GM21390 (cell line): ENCODE measurements around the gene KYNU.
A peak's percentile ranks its signal among the peaks of the same experiment; 100 is the strongest.

Source experiments
- ATAC-seq: cut with Tn5 transposase; IDR thresholded peaks from one replicate; pipeline ENCODE4 v1.9.1; 2021; ENCODE audit not compliant: unreplicated experiment

Gene KYNU

DNA sequence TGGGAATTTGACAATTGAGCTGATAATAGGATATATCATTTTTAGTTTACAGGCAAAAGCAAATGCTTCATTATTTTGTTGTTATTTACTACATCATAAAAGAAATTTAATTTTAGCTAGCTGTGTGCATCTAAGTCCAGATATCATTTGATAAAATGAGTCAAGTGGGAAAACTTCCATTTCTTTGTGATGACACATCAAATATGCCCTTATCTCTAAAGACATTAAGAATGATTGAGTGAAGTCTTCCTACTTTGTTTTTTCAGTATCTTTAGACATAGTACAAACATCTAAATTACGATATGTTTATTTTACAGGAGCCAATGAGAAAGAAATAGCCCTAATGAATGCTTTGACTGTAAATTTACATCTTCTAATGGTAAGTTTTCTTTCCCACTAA lies 77.0 kb downstream of the KYNU start:
- ATAC-seq = no peak

DNA sequence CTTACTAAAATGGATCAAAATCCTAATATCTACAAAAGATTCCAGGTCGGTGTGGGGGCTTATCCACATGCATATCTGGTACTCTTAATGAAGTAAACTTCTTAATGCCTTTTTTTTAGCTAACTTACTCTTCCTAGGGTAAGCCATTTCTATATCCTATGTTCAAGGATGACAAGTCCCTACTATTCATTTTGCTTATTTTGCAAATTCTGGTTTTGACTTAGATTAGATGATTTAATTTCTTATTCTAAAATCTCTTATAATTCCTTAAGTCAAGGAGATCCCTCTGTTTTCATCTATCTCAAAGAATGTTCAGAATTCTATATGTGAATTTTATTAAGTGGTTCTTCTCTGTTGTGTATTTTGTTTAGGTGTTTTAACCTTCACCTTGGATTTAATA lies 79.7 kb downstream of the KYNU start:
- ATAC-seq = no peak

DNA sequence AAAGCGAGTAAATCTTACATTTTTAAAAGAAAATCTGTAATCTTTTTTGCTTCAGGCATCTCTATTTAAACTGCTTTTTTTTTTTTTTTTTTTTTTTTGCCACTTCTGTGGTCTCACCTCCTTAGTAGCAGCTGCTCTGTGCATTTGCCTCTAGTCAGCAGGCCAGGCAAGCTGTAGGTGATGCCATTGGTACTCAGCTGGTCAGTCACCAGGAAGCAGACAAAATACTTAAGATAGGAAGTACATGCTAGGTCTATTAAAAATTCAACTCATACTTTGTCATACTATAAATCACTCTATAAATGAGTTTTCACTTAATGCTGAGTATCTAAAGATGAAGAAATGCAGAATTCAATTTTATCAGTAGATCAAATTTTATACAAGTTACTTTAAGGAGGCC lies 83.7 kb downstream of the KYNU start:
- no peak for ATAC-seq

DNA sequence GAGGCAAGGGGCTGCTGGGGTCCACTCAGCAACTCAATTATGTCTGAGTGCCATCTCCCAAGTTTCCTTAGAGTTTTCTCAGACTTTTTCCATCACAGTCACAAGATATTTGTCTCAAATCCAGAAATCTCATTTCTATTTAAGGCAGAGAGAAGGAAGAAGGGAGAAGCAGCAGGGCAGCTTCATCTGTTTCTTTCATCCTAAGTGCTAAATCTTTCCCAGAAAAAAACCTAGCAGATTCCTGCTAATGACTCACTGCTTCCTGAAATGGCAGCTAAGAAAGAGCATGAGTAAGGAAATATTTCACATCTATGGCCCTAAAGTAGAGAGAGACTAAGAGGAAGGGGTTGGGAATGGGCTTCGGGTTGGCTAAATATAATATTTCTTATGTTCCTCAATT lies 88.0 kb downstream of the KYNU start:
- ATAC-seq = no peak

DNA sequence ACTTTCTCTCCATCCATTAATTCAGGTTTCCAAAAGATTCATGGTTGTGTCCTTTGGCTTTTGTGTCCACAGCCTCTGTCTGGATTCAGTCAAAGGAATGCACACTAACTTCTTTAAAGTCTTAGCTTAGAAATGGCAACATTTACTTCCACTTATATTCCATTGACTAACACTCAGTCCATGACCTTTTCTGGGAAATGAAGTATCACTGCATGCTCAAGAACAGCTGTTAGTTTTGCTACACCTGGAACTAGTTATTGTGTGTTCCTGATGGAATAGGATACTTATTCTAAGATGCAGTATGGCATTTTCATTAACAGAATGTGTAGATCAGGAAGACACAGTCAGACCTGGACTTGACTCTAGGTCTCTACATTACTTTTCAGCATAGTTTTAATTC lies 88.8 kb downstream of the KYNU start:
- ATAC-seq = no peak

DNA sequence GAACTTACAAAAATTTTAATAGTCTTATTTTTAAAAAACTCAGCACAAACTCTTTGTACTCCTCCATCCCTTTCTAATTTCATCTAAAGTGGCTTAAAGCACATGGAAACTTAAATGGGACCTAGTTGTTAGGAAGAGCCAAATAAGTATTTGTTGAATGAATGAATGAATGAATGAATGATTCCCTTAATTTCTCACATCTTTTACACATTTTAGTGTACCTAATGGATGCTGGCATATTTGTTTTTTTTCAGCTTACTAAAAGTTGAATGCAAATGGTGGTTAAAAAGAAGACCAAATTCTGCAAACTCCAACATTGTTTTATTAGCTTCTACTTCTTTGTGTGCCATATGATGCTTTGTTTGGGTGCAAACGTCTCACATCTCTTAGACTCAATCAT lies 89.6 kb downstream of the KYNU start:
- no peak for ATAC-seq

DNA sequence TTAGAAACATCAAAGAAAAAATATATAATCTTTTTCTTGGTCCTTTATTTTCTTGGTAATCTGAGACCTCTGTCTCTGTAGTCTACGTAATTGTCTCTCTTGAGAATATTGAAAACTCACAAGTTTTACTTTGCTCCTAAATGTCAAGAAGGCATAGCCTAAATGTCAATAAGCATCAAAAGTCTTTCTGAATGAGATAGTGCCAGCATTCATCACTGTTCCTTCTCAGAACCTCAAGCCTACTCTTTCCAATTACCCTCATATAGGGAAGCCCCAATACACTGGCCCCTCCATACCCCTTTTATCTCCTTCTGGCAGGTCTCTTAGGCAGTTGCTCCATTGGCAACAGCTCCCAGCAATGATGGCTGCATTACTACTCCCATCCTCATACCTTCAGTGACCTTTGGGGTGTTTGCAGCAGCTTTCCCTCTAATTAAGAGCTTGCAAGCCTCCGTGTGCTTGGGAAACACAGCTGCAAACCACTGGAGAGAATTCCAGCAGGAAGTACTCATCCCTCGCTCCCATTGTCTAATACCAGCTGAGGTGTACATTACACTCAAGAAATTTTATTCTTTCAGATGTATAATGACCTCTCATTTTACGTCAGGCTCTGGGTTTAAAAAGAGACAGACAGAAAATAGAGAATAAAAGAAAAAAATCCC lies 95.8 kb downstream of the KYNU start:
- ATAC-seq = no peak

DNA sequence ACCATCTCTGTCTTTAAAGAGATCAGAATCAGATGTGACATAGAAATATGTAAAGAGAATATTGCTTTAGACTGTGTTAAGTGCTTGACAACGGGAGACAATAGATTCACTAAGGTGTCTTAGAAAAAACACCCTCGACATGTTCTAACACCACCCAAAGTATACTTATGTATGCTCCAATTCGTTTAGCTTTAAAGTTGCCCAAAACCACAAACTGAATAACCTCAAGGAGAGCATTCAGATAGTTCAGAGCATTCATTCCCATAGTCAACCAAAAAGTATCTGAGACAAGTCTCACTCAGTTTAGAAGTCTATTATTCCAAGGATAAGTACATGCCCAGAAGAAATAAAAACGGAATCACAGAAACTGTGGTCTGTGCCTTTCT lies 96.4 kb downstream of the KYNU start:
- no peak for ATAC-seq

DNA sequence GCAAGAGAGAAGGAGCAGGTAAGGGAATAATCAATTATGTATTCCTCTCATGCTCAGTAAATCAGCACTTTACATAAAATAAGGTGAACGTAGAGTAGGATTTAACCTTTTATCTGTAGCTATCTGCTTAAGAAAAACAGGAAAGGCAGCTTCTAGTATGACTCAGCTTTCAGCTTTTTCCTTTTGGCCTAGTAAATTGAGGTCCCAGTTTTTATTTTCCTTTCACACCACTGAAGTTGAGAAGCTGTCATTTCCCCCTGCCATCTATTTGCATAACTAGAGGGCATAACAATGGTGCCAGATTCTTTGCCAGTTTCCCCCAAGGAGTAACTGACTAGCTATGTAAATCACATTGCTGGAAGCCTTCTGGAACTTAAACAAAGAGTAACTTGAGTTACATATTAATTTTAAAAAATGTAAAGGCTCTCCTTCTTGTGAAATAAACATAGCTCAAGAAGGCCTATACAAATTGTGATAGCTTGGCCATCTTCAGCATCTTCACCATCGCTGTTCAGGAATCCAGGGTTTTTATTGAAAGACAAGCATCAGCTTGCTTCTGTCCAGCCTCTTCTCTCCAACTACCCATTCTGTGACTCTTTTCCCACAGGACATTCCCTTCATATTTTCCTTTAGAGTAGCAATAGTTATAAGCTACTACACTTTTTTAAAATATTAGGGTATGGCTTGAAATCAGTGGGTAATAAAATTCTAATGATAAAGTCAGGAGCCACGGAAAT lies 97.0 kb downstream of the KYNU start:
- no peak for ATAC-seq

DNA sequence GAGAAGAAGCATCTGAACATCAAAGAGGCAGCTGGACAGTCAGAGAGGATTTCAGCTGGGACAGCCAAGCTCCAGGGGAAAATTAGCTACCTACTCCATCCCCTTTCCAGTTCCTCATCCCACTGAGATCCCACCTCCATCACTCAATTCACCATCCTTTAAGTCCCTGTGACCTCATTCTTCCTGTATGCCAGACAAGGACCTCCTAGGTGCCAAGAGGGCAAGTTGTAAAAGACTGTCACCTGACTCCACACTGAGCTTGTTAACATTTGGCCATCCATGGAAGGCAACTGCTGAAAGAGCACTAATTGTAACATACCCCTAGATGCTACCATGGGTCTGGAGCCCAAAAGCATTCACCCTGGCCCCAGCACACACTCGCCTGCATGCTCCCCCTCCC lies 97.8 kb downstream of the KYNU start:
- no peak for ATAC-seq

DNA sequence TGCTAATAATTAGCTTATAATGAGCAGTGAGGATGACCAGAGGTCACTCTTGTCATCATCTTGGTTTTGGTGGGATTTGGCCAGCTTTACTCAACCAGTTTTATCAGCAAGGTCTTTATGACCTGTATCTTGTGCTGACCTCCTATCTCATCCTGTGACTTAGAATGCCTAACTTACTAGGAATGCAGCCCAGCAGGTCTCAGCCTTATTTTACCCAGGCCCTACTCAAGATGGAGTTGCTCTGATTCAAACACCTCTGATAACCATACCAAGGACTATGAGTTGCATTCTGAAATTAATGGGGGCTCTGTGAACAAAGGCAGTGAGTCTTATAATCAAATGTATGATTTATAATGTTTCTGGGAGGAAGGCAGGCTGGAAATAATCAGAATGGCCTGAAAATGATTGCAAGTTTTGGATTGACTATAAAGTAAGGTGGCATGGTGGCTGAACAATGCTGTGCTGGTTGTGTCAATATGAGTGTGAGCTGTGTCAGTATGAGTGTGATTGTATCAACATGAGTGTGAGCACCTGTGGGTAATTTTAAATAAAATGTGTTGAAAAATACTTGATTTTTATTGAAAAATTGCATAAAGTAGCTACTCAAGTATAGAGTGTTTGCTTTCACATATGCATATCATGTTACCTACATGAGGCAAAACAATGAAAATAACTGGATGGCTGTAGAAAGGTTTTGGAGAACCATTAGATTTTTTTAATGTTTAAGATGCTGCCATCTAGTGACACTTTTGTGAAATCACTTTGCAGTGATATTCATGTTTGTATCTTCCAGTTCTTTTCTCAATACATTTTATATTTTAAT lies 103.0 kb downstream of the KYNU start:
- ATAC-seq = peak; percentile 48

DNA sequence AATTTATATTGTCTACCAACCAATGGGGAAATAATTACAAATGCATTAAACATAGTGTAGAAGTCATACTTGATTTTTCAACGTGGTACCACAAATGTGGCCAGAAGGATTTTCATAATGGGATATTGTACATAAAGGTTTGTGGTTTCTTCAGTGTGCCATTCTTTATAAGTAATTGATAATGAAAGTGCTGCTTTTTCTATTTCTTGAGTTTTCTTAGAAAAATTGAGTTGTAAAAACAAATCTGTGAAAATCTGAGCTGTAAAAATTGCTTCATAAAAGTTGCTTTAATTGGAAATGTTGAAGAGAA lies 103.6 kb downstream of the KYNU start:
- no peak for ATAC-seq

DNA sequence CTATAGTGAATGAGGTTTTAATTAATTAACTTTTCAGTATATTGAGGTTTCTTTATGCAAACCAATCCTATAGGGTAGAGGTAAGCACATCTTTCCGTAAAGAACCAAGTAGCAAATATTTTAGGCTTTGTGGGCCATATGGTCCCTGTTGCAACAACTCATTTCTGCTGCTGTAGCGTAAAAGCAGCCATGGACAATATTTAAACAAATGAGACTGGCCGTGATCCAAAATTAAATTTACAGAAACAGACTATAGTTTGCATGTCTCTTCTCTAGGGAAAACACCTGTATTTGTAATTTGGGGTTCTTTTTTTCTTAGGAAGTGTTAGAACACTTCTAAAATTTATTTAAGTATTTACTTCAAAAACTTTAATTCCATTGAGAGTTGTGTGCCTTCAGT lies 104.3 kb downstream of the KYNU start:
- no peak for ATAC-seq

DNA sequence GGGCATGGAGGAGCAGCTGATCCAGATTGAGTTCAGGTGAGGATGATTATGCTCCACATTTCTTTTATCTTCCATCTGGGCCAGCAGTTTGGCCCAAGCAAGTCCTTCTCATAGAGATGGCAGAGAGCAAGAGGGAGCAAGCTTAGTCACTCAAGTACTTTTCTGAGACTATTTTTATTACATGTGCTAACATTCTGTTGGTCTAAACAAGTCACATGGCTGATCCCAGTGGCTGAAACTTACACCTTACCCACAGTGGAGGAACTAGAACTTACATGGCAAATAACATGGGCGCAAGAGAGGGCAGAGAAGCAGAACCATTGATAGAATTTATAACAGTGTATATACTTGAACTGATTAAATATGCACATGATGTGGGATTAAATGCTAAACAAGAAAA lies 105.7 kb downstream of the KYNU start:
- ATAC-seq = peak; percentile 71

DNA sequence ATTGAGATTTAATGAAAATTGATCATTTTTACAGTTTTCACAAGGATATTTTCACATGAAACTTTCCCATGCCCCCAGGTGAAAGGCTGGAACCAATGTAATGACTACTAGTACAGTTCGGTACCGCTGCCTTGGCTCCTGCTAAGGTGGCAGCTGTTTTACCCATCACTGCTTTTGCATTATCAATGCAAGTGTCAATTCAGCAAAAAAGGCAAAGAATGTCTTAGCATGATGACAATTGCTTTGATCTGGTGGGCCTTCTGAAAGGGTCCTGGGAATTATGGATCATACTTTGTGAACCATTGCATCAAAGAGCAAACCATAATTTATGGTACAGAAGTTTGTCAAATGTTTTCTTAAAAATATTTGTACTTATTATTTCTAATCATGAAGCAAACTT lies 107.2 kb downstream of the KYNU start:
- ATAC-seq = no peak

DNA sequence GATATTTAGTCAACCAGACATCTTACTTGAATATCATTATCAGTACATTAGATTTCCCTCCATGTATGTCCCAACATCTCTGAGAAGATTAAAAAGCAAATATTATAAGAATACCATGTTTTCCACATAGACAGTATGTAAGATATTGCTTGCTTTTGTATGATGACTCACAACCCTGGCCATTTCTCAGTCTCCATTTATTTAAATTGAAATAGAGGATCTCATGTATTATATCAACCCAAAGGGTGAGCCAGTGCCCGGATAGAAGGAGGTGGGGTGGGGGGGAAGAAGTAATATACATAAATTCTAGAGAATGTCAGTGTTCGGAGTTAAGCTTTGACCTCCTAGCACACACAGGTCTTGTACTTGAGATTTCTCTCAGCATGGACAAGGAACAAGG lies 109.6 kb downstream of the KYNU start:
- ATAC-seq = no peak

DNA sequence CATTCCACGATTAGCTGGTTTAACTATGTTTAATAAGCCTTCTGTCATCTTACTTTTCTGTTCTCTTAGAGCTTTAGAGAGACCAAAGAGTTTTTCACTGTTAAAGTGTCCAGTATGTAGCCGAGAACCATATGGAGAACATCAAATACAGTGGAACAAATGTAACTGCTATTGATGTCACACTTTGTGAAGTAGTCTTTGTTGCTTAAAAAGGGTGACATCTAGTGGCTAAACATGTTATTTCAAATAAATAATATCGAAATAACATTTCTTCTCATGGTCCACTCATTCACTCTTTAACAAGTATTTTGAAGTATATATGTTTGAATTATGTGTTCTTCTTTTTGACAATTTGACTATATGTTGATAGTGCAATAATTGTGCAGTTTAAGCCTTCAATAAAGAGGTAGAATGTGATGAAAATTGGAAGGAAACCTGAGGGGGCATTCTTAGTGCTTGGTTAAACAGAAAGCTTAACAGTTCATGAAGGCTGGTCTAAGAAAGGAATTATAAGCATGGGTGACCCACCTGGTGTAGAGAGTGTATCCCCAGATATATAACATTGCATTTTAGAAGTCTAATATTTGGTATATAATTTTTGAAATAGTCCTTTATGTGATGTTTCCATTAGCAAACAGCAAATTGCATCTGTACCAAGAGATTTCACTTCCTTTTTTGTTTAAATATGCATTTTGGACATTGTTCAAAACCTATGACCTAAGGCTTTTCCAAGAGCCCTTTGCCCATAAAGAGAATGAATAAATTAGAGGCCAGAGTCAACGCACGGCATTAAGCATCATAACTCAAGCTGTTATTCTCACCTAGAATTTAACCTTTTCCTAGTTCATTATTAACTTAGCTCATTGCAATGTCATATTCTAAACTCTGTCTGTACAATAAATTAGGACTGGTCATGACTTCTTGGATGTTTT lies 112.1 kb downstream of the KYNU start:
- ATAC-seq = peak; percentile 72

DNA sequence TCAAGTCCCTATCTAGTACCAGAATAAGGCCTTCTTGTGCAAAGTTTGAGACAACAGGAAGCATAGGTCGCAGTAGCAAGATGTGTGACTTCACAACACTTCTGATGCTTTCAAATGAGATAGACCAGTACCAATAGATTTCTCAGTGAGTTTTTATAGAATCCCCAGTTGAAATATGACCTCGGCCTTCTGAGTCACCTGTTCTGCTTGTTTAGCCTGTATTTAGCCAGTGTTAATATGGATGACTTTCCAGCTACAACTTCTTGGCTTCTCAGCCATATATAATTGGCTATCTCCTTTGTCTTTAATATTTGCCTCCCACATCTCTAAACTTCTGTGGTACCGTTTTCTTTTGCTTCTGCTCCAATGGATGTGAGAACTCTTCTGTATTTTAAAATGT lies 113.8 kb downstream of the KYNU start:
- ATAC-seq = no peak

DNA sequence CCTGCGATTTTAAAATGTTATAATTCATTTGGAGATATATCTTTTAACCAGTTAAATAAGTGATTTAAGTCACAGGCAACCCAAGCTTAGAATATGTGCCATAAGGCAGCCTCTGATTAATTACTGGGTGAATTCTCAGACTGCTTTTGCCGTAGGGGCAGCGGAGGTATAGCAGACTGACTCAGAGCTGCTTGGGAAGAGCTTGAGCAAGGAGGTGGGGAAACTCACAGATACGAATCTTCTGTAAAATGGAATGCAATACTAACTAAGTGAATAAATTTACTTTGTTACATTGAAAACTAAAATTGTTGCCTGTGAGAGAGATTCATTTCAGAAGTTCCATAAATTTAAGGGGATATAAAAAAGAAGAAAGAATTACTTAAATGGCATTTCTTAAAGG lies 115.4 kb downstream of the KYNU start:
- ATAC-seq = no peak

DNA sequence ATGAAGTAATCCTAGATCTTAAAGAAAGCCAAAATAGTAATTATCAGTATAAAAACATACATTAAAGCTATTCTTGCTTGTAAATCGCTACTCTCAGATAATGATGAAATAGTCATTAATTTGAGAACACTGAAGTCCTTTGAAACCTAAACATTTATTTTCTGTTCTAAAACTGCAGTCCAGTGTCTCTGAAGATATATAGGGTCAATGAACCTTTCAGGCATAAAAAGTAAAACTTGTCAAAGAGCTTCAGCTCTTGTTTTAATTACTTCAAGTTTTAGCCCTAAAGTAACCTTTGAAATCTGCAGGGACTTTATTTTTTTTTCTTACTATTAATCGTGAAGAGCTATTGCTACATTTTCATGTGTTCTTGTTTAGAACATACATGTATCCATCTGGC lies 116.3 kb downstream of the KYNU start:
- no peak for ATAC-seq

DNA sequence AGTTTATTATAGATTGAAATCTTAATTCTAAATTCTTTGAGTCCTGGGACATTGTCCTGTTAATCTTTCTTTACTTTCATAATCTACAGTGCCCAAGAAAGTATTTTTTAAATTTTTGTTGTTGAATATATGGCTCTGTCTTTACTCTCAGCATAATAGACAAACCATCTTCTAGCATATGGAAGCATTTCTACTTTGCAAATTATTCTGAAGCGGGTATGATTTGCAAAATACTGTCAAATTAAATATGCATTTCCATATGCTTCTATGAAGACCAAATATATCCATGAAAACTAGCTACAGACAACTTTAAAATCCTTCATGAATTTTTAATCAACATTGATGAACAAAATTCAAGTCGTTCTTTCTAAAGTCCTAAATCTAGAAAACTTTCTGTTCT lies 117.2 kb downstream of the KYNU start:
- ATAC-seq = no peak
